Left ventricle myocardium superior (tissue), 1 donor: ENCODE measurements around the gene PPP1R12B. TPM values are rescaled to one million over a fixed set of nuclear protein-coding genes. Genes with fewer than 3 reads are reported as not detected.
"Not testable (repeated sequence)": the region's sequence is repeated elsewhere in the genome, so short reads cannot be mapped to it uniquely, and the experiment has no call there.

Source experiments
- ATAC-seq: fragments of 200-7000 bp; cut with Tn5 transposase; one replicate; pipeline ENCODE4 v1.9.1; 2020; ENCODE audit warnings: mild to moderate bottlenecking, moderate library complexity
- DNase-seq: peaks from one replicate; pipeline ENCODE4 v3.0.0-alpha.2; 2020
- intact Hi-C: fragments of 100-400 bp; cut with micrococcal nuclease; formaldehyde crosslinking; loops from one replicate; pipeline ENCODE4 v1.11.0; 2022
- total RNA-seq: library from RNA; stranded (reverse); fragmentation: NEBNext Ultra II Directional; extraction: Animal tissue kit (Norgen Biotek cat#: 25700); gene quantifications from one replicate; pipeline ENCODE4 v1.2.1, GENCODE V29; 2021
- donor health status: DM: no; HTN: yes; CAD: no; lungs with severe emphysema.

Gene PPP1R12B
- total RNA-seq, 1 donor from 2014 or later = 667 TPM

GRCh38 chr1:202379884-202380529, 31.5 kb downstream of the PPP1R12B start:
- intact Hi-C loops, DNase-seq: not testable (repeated sequence)
- peak; percentile 24 for ATAC-seq

- intact Hi-C loops, ATAC-seq, DNase-seq: not testable (repeated sequence)
These were observed 32.0 kb downstream of the PPP1R12B start for GRCh38 chr1:202380535-202380934.

- ATAC-seq, intact Hi-C loops, DNase-seq: not testable (repeated sequence)
These were observed 33.4 kb downstream of the PPP1R12B start for GRCh38 chr1:202381867-202382266.

- intact Hi-C loops, DNase-seq, ATAC-seq: not testable (repeated sequence)
These were observed 47.3 kb downstream of the PPP1R12B start for GRCh38 chr1:202395831-202396230.

GRCh38 chr1:202397256-202397655, 48.8 kb downstream of the PPP1R12B start:
- DNase-seq (no peak), ATAC-seq (no peak)
- intact Hi-C loops = no loop called here

- peak; percentile 73 for ATAC-seq
- intact Hi-C loops, DNase-seq: not testable (repeated sequence)
These were observed 49.9 kb downstream of the PPP1R12B start for GRCh38 chr1:202398439-202398838.

GRCh38 chr1:202401771-202402170, 53.3 kb downstream of the PPP1R12B start:
- ATAC-seq = peak; percentile 38
- intact Hi-C loops, DNase-seq: not testable (repeated sequence)

- intact Hi-C loops, DNase-seq: not testable (repeated sequence)
- peak; percentile 25 for ATAC-seq
These were observed 54.9 kb downstream of the PPP1R12B start for GRCh38 chr1:202403381-202403780.

GRCh38 chr1:202405928-202406327, 57.4 kb downstream of the PPP1R12B start:
- intact Hi-C loops = no loop called here
- no peak for DNase-seq
- ATAC-seq = peak; percentile 38

- DNase-seq, ATAC-seq, intact Hi-C loops: not testable (repeated sequence)
These were observed 58.4 kb downstream of the PPP1R12B start for GRCh38 chr1:202406896-202407295.

- intact Hi-C loops, DNase-seq: not testable (repeated sequence)
- peak; percentile 12 for ATAC-seq
These were observed 58.9 kb downstream of the PPP1R12B start for GRCh38 chr1:202407378-202407777.

- peak; percentile 78 for ATAC-seq
- intact Hi-C loops = not testable (repeated sequence)
These were observed 61.8 kb downstream of the PPP1R12B start for GRCh38 chr1:202410251-202410650.

GRCh38 chr1:202410854-202411357, 62.4 kb downstream of the PPP1R12B start:
- peak; percentile 76 for ATAC-seq
- DNase-seq, intact Hi-C loops: not testable (repeated sequence)

More at GRCh38 chr1:202410251-202410650, 61.8 kb downstream of the PPP1R12B start:
- peak; percentile 34 for DNase-seq

GRCh38 chr1:202411422-202411821, 62.9 kb downstream of the PPP1R12B start:
- ATAC-seq = peak; percentile 2
- no peak for DNase-seq
- intact Hi-C loops = no loop called here

GRCh38 chr1:202412421-202412820, 63.9 kb downstream of the PPP1R12B start:
- ATAC-seq = peak; percentile 23
- intact Hi-C loops, DNase-seq: not testable (repeated sequence)

- no peak for DNase-seq
- intact Hi-C loops = no loop called here
- ATAC-seq = peak; percentile 9
These were observed 68.1 kb downstream of the PPP1R12B start for GRCh38 chr1:202416641-202417040.

GRCh38 chr1:202417141-202417540, 68.6 kb downstream of the PPP1R12B start:
- intact Hi-C loops, ATAC-seq, DNase-seq: not testable (repeated sequence)

GRCh38 chr1:202417762-202418201, 69.3 kb downstream of the PPP1R12B start:
- DNase-seq, intact Hi-C loops: not testable (repeated sequence)
- ATAC-seq = peak; percentile 19

GRCh38 chr1:202419731-202420130, 71.2 kb downstream of the PPP1R12B start:
- intact Hi-C loops, ATAC-seq, DNase-seq: not testable (repeated sequence)

GRCh38 chr1:202420422-202421094, 72.1 kb downstream of the PPP1R12B start:
- DNase-seq, intact Hi-C loops, ATAC-seq: not testable (repeated sequence)
